DMS 273 (cell line): ENCODE results near the gene EGFLAM.
"Not testable (repeated sequence)": the region's sequence is repeated elsewhere in the genome, so short reads cannot be mapped to it uniquely, and the experiment has no call there.

ENCODE experiments used
- DNase-seq: peaks from one replicate; lab custom pipeline; 2025; ENCODE audit not compliant: unreplicated experiment; lab: John Stamatoyannopoulos, UW

The EGFLAM gene

DNA sequence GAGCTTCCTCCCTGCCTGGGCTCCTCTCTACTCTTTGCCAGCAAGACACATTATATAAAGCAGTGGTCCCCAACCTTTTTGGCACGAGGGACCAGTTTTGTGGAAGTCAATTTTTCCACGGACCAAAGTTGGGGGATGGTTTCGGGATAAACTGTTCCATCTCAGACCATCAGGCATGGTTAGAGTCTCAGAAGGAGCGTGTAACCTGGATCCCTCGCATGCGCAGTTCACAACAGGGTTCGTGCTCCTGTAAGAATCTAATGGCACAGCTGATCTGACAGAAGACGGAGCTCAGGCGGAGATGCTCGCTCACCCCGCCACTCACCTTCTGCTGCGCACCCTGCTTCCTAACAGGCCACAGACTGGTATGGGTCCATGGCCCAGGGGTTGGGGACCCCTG lies 155.3 kb downstream of the EGFLAM start:
- DNase-seq: no peak

DNA sequence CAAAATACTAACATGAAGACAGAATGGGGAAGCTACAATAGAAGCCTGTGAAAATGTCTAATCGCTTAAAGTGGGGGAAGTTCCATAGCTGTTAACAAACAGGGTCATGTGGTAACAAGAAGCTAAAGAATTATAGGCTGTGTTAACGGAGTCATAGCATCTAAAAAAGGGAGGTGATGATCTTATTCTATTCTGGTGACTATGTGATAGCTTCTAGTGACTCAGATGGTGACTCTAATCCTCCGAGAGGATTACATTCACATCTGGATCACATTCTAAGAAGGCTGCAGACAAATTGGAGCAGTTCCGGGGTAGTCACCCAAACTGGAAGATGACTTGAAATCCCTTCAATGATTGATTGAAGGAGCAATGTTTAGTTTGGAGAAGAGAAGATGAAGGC lies 156.0 kb downstream of the EGFLAM start:
- DNase-seq: no peak

DNA sequence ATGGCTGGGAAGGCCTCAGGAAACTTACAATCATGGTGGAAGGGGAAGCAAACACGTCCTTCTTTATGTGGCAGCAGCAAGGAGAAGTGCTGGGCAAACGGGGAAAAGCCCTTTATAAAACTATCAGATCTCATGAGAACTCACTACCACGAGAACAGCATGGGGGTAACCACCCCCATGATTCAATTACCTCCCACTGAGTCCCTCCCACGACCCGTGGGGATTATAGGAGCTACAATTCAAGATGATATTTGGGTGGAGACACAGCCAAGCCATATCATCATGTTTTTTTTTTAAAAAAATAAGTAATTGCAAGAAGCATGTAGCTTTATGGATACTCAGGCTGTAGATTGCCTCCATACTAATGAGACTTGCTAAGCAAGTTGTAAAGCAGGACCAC lies 157.4 kb downstream of the EGFLAM start:
- DNase-seq: not testable (repeated sequence)

DNA sequence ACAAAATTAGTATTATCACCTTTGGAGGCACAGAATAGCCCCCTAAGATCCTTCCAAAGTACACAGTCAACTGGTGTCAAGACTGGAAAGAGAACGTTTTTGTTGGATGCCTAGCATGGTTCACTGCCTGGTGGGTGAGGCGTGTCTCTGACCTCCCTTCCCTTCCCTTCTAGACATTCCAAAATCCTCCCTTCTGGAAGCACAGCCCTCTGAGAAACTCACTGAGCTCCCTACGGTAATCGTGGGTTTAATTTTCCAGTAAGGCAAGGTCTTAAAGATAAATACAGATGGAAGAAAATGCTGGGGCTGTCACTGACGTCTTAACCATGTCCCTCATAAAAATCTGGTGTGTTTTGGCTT lies 159.3 kb downstream of the EGFLAM start:
- DNase-seq: no peak

DNA sequence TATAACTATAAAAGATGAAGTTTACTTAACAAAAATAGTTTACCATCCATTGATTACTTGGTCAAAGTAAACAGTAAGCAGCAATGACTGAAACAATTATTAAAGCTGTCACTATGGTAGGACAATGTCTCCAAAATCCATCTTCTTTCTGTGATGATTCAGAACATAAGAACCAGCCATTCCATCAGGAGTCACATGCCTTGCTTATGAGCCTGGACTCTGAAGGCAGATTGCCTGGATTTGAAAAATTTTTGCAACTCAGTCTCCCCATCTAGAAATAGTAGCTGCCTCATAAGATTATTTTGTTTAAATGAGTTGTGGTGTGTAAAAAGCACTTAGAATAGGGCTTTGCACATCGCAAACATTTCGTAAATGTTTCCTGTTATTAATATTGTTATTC lies 161.9 kb downstream of the EGFLAM start:
- no peak for DNase-seq

DNA sequence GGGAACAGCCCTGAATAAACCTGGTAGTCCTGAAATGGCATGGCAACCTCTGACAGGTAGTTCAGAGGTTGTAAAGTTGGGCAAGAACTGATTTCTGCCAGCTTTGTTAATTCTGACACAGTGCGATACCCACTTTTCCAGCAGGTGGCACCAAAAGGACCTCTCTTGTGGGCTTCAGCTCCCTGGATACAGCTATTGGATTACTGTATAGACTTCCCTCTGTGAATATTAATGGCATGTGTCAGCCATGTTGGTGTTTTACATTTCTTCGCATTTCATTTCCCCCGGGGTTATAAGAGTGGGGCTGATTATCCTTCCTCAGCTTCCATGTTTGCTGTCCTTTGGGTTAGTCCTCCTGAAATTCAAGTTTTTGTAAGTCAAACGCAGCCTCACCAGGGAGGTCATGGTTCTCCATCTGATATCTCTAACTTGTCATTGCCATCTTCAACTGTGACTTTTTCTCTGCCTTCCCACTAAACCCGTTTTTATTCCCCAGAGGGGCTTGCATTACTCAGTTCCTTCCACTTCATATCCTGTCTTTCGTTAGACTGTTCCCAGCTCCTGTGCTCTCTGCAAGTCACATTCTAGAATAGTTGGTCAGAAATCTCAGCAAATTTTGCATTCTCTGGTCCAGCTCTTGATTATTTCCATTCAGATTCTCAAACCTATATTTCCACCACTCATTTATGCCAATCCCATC lies 162.5 kb downstream of the EGFLAM start:
- peak; percentile 93 for DNase-seq

DNA sequence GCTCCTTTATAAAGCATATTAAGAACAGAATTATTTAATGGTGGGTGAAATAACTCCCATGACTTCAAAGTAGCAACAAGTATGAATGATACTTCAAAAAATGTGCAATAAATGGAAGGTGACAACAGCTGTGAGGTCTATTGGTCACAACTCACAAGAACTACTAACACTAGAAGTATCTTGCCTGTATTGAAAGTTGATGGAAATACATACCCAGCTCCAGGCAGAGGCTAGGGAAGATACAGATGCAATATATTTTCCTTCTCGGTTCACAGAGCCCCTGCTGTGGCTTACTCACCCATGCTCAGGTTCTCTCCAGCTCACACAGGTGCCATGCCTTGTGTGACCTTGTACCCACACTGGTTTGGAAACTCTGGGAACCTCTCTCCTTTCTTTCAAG lies 164.3 kb downstream of the EGFLAM start:
- peak; percentile 56 for DNase-seq

DNA sequence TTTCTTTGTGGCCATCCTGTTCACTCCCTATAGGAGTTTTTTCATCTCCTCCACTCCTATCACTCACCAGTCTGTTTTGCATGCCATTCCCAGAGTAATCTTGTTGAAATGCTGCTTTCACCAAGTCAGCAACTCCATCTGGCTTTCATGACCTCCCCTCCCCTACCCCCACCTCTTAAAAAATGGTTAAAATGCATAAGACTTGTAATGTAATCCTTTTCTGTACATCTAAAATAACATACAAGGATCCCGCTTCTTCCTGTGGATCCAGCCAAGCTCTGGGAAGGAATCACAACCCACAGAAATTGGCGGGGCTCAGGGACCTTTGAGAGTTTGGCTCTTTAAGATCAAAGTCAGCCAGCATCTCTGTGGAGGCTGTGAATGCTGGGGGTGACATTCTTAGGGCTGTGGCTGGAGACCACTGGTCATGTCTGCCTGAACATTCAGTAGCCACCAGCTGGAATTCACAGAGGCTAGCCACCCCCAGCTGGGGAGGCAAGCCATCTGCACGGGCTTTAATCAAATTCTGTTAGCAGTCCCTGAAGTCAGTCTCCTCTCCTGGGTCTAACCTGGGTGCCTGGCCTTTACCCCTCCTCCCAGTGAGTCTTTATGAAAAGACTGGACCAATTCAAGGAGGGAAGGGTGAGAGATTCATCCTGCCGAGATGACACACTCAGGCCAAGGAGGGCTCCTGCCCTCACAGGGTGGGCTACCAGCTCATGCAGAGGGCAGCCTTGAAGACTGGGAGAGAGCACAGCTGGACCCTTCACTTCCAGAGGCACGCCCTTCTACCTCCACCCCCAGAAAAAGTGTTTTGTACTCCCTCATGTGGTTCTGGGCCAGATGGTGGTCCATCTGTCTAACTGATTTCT lies 165.2 kb downstream of the EGFLAM start:
- DNase-seq: peak; percentile 98

DNA sequence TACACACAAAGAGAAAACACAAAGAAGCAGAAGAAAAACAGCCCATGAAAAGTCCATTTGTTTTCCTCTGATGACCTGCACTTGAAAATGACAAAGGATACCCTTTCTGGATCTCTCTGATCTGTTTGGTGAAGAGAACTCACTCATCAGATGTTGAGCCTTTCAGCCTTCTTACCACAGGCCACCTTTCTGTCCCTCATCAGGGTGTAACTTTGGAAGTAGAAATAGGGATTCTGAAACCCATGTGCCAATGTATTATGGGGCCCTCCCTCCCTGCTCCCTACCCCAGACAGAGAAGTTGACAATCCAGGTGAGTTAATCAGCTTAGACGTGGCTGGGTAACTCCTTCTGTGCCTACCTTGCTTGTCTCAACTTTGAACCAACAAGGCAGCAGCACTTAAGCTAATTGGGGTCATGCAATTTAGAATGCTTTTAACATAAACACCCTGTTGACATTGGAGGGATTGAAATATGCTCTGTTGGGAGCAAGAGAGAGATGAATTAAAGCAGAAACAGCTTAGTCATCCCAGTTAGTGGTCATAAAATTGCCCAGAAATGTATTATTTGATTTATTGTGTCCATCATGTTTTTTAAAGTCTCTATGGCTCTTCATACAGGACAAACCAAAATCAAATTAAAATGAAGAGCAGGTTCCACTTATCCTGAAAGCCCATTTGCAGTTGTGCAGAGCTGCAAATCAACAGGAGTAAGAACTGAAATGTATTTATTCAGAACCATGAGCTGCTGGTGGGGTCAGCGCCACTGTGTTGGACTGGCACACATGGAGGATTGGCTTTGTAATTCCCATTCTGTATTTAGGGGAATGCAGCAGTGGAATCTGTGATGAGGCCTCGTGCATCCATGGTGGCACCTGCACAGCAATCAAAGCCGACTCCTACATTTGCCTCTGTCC lies 166.0 kb downstream of the EGFLAM start:
- DNase-seq: peak; percentile 54

DNA sequence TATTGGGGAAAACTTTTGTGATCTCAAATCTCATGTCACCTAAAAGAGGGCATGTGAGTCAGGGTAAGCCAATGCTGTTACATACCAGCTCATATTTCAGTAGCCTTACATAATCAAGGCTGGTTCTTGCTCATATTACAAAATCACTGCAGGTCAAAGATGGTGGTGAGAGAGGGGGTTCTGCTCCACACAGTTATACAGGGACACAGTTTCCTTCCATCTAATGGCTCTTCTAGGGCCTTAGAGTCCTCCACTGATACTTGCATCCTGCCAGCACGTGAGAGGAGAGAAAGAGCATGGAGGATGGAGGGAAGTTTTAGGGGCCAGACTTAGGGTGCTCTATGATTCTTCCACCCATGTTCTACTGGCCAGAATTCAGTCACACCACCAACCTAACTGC lies 168.1 kb downstream of the EGFLAM start:
- peak; percentile 62 for DNase-seq

DNA sequence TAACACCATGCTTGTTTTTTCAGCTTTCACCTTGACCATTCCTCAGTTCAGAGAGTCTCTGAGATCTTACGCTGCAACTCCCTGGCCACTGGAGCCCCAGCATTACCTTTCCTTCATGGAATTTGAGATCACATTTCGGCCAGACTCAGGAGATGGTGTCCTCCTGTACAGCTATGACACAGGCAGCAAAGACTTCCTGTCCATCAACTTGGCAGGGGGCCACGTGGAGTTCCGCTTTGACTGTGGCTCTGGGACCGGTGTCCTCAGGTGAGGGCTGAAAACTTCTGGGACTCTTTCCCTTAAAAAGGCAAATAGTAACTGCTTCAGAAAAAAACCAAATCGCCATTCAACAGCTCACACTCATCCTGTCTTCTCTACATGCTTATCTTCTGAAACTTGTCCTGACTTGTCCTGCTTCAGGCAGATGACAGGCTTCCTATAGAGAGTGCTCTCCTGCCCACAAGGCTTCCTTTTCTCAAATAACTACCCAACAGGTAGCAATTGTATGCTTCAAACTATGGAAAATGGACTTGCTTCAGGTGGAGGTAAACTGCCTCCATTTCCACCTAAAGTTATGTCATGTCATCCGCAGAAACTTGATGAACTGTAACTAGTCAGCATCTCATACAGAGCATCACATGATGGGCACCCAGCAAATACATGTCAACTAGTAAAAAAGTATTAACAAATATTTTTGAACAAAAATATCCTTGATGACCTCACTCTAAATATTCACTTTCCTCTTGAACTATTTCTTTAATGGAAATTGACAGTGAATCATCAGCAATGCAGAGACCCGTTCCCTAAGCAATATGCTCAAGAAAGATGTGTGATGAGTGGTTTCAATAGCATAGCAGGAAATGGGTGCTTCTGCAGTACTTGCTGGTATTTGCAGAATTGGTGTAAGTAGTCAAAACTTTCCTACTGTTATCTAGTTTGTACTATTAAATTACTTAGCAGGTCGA lies 168.9 kb downstream of the EGFLAM start:
- peak; percentile 51 for DNase-seq

DNA sequence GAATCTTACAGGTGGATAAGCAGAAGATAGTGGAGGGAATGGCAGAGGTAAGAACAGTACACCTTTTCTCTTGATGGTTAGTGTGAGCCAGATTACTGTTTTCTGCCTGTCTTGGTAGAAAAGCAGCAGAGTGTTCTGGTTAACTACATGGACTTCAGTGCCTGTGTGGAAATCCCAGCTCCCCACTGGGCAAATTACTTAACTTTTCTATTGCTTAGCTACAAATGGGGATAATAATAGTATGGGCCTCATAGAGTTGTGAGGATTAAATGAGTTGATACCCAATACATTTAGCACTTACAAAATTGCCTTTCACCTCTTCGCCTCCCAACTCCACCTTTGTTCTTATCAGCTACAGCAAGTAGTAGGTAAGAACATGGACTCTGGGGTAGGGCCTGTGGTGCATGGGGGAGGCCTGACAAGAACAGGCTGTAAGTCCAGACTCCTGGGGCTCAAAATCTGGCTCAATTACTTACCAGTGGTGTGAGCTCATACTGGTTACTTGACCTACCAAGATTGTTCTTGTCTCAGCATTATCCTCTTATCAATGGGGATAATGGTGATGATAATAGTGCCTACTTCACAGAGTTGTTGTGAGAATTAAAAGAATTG lies 173.0 kb downstream of the EGFLAM start:
- no peak for DNase-seq

DNA sequence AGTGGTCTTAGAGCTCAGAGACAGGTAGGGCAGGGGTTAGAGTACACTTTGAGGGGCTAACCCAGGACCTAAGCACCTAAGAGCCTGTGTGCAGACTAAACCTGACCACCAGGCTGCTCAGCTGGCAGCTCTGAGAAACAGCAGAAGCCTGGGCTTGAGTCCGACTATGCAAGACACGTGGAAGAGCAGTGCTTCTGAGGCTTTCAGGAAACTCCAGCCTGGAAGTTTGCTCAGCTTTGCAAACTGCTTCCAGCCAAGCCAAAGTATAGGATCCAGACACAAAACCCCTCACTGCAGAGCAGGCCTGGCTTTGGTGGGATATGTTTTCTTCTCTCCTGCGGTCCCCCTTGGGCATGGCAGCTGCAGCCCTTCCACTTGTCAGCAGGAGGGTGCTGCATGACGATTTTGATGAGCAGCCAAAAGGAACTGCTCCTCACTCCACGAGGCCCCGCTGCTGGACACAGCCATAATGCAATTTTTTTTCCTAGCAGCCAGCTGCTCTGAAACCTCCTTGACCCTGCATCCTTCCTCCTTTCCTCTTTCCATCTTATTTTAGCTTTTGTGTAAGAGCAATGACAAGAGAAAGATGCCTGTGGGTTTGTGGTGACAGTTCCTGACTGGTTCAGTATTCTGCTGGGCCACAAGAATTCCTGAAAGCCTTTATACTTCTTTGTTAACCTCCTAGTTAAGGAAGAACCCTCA lies 175.0 kb downstream of the EGFLAM start:
- peak; percentile 79 for DNase-seq

DNA sequence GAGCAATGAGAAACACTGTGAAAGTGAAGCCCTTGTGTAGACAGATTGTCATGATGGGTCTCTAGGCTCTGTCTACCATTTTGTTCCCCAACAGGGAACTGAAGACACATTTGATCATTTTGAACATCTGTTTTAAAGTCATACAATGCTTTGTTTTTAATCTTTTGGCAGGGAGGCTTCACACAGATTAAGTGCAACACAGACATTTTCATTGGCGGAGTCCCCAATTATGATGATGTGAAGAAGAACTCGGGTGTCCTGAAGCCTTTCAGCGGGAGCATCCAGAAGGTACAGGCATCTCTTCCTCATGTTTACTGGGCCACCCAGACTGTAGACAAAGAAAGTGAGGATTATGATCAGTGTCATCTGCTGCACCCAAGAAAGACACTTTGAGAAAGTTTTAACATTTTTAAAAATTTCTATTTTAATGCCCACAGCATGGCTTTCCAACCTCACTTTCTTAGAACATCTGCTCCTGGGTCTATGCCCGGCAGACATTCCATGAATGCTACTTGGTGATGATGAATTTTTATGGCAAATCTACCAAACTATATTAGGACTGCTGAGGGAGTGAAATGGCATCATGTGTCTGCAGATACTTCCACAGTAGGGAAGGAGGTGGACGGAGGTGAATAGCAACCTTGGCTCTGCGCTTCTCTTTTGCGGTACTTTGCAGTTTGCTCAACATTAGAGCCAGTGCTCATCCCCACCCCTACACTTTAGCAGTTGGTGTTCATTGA lies 176.8 kb downstream of the EGFLAM start:
- DNase-seq: no peak

DNA sequence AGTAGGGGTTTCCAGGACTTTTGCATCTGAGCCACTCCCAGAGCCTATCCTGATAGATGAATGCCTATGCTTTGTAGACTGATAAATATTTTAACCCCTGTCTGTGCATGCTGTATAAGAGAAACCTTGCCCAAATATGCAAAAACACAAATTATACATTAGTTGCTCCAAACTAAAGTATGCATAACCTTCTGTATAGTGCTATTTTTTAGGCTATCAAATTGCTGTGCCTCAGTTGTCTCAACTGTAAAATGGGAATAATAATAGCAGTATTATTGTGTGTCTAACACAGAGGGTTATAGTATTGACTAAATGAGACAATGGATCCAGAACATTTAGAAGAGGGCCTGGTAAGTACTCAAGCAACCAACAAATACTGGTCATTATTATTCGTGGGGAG lies 180.4 kb downstream of the EGFLAM start:
- DNase-seq: no peak

DNA sequence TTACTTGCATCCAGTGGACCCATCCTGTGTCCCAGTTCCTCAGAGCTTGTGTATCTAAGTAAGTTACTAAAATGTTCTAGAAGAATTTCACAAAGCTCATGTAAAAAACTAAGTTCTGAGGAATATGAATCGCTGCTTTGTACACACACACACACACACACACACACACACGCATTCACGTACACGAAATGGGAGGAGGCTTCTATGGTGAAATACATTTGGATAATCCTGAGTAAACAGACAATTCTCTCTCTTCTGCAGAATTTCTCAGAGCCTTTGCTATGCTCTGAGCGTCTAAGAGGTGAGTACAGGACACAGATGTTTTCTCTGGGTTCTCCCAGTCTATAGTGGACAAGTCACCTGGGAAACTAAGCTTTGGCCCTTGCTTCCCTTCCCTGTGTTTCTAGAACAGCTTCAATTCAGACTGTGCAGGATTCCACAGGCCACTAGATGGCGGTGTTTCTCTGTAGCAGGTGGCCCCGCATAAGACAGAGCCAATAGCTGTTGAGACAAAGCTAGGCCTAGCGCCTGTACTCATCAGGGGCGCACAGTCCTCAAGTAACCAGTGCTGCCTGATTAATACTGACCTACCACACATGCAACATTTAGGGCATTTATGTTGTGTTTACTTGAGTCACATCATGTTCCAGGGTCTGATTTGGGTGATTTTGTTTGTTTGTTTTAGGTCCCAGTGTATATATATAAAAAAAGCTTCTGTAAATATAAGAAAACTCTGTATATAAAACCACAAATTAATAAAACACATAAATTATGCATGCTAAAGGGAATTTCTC lies 183.3 kb downstream of the EGFLAM start:
- DNase-seq: peak; percentile 97

DNA sequence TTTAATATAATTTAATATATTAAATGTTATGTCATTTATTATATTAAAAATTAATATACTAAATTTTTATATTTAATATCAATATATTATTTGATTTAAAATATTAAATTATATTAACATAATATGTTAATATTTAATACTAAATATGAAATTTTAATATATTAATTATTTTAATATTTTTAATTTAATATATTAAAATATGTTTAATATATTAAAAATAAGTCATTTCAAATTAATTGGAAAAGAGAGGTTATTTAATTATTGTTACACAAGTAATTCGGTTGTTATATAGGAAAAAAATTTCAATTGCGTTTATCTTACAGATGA lies 183.9 kb downstream of the EGFLAM start:
- no peak for DNase-seq

DNA sequence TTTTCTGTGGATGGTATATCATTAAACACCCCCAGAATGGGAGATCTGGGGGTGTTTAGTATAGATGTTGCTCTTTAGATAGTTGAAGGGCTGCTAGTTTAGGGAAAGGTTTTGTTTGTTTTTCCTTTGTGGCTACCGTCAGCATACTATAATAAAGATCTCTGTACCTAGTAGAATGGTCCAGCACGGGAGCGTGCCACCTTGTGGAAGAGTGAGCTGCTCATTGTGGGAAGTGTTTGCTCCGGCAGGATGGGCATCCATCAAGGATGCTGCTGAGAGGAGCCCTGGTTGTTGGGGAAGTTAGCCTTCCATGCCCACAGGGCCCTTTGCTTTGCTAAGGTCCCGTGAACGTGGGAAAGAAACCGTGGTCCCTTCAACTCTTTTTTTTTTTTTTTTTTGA lies 185.0 kb downstream of the EGFLAM start:
- no peak for DNase-seq
